Neural progenitor cell (in vitro differentiated cells): ENCODE results near the gene IGFBP1.
A peak's percentile ranks its signal among the peaks of the same experiment; 100 is the strongest.

Experiments
- EZH2 ChIP-seq: fragments of 200-600 bp; sonication (generic); IDR thresholded peaks from 2 replicates; pipeline ENCODE4 v1.6.1; 2017; ENCODE audit warnings: antibody characterized with exemption, mild to moderate bottlenecking, moderate library complexity
- TF ChIP-seq, protein P1 (sequence below): fragments of 200-600 bp; sonication (generic); IDR thresholded peaks from 2 replicates; pipeline ENCODE4 v1.5.1; 2017; ENCODE audit warnings: antibody characterized with exemption, mild to moderate bottlenecking

- TF ChIP-seq, protein P1, sequence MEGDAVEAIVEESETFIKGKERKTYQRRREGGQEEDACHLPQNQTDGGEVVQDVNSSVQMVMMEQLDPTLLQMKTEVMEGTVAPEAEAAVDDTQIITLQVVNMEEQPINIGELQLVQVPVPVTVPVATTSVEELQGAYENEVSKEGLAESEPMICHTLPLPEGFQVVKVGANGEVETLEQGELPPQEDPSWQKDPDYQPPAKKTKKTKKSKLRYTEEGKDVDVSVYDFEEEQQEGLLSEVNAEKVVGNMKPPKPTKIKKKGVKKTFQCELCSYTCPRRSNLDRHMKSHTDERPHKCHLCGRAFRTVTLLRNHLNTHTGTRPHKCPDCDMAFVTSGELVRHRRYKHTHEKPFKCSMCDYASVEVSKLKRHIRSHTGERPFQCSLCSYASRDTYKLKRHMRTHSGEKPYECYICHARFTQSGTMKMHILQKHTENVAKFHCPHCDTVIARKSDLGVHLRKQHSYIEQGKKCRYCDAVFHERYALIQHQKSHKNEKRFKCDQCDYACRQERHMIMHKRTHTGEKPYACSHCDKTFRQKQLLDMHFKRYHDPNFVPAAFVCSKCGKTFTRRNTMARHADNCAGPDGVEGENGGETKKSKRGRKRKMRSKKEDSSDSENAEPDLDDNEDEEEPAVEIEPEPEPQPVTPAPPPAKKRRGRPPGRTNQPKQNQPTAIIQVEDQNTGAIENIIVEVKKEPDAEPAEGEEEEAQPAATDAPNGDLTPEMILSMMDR: peak; percentile 98
- no peak for TF ChIP-seq EZH2
Observed at GRCh38 chr7:45923290-45923689, 35.0 kb downstream of the IGFBP1 start.
